ENCODE measurements around the gene TSPAN9.
A peak's percentile ranks its signal among the peaks of the same experiment; 100 is the strongest.

TSPAN9 gene

DNA sequence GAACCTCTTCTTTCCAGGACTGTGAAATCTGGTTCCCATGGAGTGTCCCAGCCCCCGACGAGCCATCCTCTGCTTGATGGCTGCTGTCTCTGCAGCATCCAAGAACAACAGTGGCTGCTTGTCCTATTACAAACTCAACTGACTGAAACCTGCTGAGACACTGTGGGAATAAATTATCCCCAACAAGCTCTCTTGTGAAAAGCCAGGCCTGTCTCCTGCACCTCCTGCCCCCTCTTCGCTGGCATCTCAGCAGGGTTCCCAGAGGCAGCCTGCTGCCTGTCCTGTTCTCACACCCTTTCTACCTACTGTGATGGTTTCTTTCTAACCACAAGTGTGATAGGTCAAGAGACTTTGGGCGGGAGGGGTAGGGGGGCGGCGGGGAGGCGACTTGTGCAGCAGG is 180.2 kb downstream of the TSPAN9 start:
- DNase-seq = no peak

DNA sequence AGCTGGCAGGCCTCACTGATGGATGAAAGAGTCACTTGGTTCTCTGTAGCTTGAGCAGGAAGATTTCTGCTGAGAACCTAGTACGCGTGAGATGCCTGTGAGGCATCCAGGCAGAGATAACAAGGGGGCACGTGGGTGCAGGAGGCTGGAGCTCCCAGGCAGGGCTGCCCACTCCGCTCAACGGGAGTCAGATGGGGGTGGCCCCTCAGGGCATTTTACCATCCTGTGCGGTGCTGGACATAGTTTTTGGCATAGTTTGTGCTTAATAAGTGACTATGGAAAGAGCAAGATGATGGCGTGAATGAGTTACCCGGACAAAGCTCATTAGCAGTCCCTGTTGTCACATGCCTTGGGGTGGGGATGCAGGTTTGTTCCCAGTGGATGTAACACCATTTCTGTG is 182.8 kb downstream of the TSPAN9 start:
- no peak for DNase-seq

DNA sequence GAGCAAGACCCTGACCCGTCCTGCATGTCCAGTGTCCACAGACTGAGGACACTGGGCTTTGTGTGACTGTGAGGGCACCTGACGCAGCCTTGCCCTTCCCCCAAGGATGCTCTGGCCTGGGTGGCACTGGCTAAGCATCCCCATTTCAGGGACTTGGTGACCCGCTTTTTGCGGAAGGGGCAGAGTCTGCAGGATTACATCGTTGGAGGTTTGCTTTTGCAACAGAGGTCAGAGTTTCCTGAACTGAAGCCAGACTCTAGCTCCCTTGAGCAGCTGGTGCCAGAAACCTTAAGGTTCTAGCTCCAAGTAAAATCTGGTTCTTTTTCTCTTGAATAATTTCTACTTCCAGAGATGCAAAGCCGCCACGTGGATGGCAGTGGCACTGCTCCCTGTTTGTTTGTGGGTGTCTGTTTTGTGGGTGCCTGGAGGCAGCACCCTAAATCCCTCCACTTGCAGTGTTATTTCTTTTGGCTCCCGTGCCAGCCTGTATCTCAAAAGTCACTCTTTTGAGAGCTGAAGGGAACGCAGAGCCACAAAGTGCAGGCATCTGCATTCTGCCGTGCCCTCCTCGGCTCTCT is 184.7 kb downstream of the TSPAN9 start:
- DNase-seq = no peak

DNA sequence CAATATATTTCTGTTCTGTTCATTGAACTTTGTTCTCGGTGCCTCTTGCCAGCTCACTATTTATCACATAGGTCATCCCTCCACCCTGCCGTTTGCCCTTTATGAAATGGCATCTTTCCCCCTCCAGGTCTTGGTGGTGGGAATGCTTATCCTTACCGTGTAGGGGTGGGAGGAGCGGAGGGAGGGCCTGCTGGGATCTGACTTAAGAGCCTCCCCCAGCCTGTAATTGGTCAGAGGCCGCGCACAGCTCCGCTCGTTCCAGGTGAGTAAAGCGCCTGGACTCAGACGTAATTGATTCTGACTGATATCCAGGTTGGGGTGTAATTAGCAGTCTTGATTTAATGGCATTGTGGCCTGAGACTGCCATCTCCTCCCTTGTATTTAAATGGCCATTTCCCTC is 185.3 kb downstream of the TSPAN9 start:
- DNase-seq = no peak

DNA sequence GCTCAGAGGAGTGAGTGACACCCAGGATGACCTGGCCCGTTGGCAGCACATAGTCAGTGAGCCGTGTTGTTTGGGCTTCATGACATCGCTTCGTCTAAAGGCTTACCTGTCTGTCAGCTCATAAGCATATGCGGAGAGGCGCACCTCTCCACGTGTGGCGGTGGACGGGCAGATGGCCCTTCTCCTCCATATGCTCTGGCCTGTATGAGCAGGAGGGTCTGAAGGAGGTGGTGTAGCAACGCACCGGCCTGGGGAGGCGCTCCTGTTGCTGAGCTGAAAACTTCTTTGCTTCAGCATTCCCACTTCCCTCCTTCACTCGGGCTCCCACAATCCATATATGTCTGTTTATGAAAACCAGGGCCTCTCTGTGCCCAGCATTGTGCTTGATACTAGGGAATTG is 186.1 kb downstream of the TSPAN9 start:
- DNase-seq = no peak

DNA sequence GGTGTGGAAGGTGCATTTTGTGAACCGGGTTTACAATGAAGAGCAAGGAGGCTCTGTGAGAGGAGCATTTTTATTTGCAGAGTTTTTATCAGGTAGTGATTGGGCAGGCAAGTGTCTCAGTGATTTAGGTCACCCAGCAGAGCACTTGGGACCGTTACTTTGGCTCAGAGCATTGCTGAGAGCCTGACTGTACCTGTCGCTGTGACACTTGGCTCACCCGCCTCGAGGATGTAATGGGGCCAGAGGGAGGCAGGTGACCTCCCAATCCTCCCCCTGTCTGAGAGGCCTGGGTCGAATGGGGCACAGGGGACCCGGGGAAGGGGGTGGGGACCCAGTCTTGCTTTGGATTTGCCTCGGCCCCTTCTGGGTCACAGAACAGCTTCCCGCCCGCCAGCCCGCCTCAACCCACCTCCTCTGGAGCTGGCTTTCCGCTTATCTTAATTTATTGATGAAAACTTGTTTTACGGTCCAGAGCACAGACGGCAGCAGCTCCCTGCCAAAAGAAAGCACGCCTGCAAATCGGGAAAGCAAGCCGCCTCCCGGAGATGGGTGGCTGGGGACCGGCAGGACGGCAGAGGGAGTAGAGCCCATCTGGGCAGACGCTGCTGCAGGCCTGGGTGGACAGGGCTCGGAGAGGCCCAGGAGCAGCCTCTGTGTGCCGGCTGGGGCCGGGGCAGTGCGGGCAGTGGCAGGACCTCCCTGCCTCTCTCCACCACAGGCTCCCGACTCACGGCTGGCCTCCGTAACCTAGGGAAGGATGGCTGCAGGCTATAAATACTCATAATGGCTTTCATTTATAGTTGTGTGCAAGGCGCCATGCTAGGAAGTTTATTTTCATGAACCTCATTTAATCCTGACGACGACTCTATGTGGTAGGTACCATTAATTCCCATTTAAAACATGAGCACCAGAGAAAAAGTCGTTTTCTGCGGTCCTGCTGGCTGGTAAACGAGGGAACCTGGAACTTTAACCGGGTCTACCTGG is 187.1 kb downstream of the TSPAN9 start:
- no peak for DNase-seq

DNA sequence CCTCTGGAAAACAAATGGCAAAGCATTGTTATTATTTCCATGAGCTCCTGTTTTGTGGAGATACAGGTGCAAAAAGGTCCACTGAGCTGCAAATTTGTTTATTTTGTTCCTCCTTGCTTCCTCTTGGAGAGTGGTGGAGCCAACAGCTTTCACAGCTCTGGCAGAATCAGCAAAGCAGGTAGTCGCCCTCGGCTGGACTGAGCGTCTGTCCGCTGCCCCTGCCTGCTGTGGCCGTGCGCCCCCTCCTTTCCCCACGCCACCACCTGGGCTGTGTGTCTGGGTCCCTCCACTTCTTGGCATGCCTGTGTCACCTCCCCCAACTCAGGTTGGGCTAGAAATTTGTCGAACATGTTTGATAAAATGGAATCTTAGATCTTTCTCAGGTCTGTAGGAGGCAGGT is 188.2 kb downstream of the TSPAN9 start:
- DNase-seq = no peak

DNA sequence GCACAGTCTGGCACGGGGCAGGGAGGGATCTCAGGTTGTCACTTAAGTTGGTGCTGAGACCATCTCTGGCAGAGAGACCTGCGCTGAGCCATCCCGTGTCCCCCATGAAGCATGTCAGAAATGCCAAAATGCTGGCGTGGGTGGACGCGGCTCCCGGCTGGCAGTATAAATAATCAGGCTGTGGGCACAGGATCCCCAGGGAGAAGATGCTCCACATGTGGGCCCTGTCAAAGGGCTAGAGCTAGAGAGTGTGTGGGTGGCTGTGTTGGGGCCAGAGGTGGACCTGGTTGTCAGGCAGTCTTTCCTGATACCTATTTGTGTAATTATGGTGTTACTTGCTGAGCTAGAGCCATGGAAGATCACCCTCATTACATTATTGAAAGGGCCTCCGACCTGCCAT is 189.5 kb downstream of the TSPAN9 start:
- no peak for DNase-seq

DNA sequence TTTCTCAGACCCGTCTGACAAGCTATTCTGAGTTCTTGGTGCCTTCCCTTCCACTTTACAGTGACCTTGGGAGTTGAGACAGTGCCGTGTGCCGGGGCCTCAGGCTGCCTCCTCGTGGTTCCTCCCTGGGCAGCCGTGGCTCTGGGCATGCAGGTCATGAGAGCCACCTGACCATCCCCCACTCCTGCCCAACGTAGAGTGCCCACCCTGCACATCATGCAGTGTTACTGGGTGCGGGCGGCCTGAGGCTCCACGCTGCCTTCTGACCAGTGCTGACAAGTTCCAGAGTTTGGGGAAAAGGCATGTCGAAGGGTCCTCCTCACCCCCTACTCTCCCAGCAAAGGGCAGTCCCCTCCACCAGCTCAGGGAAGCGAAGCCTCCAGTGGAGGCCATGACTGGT is 190.5 kb downstream of the TSPAN9 start:
- DNase-seq = no peak

DNA sequence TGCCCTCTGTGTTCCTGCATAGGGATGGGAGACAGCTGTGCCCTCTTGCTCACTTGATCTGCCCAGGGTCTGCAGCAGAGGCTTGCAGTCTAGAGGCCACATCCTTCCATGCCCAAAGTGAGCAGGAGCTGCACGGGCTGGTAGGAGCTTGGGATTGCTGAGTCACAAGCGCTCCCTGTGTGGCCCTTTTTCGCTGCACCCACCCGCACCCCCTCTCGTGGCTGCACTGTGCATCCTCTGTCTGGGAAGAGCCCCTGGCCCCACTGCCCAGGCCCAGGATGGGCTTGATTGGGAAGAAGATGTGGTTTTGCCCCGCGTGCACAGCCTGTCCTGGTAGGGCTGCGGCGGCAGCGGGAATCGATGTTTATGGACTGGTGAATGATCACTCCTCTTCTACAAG is 192.4 kb downstream of the TSPAN9 start:
- no peak for DNase-seq

DNA sequence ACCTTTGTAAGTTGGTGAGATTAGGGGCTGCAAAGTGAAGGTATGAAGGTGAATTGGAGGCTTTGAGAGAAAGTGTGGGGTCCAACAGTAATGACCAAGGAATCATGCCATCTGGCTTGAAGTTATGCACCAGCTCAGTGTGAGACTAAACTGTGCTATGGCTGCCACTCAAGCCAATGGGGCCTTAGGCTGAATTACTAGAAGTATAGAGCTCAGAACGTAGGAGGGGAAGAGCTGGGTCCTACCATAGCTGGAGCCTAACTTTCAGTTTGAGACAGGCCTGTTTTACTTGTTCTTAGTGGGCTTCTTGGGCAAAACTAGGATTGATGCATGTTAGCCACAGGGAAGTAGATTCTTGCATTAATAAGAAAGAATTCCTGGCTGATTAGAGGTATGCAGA is 194.0 kb downstream of the TSPAN9 start:
- DNase-seq = no peak

DNA sequence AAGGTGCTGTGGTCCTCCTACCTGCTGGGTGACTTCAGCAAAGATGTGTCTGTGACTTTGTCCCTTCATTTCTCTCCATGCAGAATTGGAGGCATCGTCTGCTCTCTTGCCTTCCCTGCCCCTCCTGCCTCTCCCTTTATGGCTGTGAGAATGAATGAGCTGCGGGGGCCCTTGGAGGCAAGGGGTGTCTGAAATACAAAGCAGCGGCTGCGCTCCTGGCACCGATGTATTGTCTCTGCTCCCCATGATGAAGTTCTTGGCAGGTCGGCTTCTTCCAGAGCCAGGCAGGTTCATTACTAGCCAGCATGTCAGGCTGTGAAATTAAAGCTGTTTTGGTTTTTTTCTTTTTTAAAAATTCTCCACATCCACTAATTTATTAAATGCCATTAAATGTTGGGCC is 194.5 kb downstream of the TSPAN9 start:
- no peak for DNase-seq

DNA sequence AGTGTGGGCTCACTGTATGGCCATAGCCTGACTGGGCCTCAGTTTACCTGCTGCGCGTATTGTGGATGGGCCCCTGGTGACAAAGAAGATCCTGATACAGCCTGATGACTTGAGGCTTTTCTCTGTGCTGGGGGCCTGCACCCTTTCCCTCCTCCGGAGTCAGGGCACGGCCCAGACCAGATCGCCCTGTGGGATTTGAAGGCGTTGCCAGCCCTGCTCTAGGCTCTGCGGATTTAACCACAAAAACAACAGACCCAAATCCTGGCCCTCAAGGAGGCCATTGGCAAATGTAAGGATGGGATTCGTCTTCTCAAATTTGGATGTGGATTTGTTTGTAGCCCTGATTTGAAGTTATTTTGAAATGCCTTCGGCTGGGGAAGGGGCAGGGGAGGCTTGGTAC is 195.8 kb downstream of the TSPAN9 start:
- no peak for DNase-seq

DNA sequence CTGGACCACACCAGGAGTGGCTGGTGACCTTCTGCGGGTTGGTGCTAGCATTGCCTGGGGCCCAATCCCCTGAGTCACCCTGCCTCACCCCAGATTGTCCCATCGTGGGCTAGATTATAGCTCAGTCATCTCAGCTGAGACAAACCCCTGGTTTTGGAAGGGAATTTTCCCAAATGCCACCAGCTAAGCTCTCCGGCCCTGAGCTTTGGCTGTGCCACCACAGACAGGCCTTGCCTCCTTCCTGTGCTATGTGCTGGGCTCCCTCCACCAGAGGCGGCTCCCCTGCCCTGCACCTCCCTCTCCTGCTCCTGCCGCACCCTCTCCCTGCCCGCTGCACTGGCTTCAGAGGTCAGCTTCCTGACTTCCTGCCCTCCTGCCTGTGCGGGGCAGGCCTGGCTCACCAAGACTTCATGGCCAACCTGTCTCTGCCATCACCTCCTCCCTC is 196.3 kb downstream of the TSPAN9 start:
- DNase-seq = no peak

DNA sequence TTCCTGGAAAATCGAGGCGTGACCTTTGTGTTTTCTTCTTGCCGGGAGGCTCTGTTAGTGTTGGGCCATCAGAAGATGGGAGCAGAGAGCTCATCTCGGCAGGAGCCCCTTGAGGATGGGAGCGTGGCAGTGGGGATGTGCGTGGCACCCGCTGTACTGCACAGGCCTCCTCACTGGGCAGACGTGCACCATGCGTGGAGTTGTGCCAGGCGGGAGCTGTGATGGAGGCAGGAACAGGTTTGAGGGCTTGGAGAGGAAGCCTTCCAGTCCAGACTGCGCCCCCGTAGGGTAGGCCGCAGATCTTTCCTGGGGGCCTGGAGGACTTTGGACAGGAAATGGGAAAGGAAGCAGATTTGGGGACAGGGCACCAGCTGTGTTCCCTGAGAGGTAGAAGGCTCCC is 197.5 kb downstream of the TSPAN9 start:
- DNase-seq = no peak

DNA sequence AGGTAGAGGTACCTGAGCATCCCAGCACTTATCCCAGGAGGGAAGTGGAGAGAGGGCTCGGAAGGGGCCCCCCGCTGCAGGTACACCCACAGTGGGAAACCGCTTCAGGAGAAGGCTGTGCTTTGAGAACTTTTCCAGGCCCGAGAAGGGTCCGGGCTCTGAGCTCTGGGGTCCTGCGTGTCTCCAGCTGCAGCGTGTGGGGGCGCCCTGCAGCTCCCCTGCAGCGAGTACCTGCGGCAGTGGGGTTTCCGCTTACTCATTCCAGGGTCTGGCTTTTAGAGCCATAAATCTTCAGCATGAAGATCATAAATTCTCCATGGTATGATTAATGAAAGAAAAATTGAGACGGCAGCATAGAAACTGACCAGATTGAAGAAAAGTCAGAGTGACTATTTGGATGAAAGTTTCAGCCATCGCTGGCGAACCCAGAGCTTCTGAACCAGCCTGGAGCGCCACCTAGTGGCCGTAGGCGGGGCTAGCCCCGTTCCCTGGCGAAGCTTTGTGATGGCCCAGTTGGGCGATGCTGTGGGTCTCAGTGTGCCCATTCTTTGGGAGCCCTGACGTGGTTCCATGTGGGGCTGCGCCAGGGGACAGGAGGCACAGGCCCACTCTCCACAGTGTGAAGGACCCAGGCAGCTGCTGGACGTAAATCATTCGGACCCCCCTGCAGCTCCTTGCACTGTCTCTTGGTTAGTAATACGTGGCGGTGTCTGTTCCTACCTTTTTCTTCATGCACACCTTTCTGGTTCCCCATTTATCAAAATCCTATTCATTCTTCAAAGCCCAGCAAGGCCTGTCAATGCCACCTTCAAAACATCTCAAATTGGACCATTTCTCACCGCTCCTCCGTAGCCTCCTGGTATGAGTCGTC is 198.2 kb downstream of the TSPAN9 start:
- peak; percentile 77 for DNase-seq

DNA sequence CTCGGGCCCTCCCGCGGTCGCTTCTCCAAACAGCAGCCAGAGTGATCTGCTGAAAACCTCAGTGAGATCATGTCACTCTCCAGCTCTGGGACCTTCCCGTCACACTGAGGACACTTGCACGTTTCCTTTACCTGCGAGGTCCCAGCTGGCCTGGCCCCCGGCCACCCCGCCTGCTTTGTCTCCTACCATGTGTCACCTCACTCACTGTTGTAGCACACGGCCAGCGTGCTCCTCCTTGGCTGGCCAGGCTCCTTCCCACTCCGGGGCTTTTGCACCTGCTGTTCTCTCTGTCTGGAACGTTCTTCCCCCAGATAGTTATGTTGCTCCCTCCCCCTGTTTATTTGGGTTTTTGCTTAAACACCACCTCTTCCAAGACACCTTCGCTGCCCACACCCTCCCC is 199.0 kb downstream of the TSPAN9 start:
- DNase-seq = no peak

DNA sequence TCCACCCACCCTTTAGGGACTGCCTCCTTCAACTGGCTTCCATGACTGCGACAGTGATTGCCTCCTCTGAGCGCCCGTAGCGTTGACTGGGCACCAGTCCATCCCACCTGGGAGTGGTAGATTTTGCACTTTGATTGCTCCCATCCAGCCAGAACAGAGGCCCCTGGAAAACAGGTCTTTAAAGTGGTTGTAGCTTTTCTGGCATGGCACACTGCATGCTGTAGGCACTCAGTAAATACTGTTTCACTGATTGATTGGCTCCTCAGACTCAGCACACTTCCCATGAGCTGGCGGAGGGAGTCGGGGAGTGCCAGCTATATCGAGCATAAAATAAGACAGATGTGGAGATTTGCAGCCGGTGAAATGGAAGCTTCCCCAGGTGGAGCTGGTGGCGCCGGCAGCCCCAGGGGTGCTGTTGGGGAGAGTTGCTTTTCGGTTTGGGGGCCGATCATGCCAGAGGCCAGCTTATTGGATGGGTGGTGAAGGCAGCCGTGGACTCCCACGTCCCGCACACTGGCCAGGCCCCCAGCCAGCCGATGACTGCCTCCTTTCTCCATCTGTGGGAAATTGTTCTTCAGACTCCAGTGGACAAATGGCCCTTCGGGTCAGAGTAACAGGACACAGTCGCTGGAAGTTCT is 200.2 kb downstream of the TSPAN9 start:
- DNase-seq = no peak

DNA sequence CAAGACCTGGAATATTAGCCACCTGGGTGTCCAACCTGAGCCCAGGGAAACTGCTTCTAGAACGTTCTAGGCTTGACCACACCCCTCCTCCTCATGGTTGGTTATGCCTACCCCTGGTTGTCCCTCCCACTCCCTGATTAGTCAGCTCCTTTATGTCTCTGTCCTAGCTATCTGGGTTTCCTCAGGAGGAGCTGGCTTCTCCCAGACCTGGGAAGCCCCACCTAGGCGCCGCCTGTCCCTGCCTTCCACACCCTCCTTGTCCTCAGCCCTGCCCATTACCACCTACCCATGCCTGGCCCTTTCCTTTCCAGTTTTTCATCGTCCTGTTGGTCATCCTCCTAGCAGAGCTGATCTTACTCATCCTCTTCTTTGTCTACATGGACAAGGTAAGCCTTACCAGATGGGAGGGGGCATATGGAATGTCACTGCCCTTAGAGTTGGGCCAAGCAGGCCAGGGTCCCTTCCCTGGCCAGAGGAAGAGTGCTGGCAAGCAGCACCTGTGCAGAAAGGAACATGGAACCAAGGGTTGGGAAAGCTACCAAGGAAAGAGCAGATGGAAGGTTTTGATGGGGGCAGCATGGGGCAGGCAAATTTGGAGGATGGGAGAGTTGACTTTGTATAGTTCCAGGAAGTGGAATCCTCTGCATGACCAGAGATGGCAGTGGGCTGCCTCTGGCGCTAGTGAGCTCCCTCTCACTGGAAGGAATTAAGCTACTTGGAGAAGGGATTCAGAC is 201.7 kb downstream of the TSPAN9 start:
- no peak for DNase-seq

DNA sequence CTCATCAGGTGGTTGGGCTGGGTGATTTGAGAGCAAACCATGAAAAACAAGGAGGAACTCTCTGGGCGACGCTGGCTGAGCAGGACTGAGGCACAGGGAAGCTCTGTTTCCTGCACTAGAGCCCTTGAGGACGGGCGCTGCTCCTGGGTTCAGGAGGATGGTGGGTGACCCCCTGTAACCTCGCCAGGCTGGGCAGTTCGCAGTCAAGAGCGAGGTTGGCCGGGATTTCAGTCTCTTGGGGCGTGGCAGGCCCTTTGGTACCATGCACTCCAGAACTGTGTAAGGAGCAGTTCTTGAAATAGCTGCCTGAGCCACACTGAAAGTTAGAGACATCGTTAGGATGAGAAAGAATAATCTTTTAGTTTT is 202.2 kb downstream of the TSPAN9 start:
- DNase-seq = no peak

DNA sequence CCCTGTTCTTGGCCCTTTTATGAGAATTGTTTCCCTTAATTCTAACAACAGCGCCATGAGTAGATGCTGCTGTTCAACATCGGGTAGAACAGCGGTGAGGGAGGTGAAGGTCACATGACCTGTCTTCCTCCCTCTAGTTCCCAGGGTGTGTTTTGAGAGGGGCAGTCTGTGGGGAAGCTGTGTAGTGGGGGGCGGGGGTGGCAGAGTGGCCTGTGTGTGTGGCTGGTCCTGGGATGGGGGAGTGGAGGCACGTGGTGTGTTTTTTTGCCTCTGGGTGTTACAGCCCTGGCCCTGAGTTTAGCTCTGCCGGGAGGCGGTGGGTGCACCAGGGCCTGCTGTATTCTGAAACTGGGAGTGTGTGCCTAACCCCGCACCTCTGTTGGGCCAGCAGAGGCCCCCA is 202.7 kb downstream of the TSPAN9 start:
- DNase-seq = no peak

DNA sequence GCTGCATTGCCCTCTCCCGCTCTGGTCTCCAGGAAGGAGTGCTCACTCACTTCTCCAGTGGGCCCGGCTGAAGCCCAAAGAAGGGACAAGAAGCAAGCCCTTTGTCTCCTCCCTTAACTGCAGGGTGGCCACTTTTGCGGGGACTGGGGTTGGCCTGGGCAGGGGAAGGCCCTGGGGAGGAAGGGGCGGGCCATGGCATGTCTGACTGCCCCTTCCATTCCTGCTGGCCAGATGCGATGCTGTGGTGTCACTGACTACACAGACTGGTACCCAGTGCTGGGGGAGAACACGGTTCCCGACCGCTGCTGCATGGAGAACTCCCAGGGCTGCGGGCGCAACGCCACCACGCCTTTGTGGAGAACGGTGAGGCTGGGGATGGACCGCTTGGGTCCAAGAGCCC is 203.8 kb downstream of the TSPAN9 start:
- no peak for DNase-seq
